ENCODE measurements around the gene C17orf107.

The C17orf107 gene

DNA sequence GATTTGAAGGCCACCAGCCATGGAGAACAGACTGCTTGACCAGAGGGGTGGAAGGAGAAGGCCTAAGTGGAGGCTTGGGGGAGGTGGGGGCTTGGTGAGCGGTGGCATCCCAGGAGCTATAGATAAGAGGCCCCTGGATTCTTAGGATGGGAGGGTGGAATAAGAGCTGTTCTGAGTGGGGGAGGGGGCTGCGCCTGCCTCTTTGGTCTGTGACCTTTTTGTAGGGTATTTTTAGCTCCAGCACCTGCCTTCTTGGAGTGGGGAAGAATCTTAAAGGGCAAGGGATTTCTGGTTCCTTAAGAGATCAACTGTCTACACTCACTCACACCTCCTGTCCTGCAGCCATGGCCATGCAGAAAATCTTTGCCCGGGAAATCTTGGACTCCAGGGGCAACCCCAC, 52.1 kb downstream of the C17orf107 start:
- no peak for DNase-seq

Measured in stimulated activated CD4-positive, alpha-beta T cell treated with anti-CD3 and anti-CD28 coated beads, Interleukin-4, amount 100 ng/mL, for 1 hour (primary cell).